Measurements from ENCODE around the gene CPNE4.

The CPNE4 gene

GRCh38 chr3:132001036-132001435 is 33.8 kb downstream of the CPNE4 start:
- no peak for TF ChIP-seq CTCF (IDR thresholded peaks at IDR 0.05; ENCODE audit: borderline replicate concordance, control extremely low read depth, extremely low read depth, insufficient read depth, missing control alignments)
- no peak for DNase-seq (ENCODE audit: low spot score)
- in situ Hi-C loops (cut with MboI; ENCODE audit: low sequenced_read_pairs, unreplicated experiment) = loop anchor here (25.0 kb wide), 1 partner anchor 964 kb away; the partner anchor contains the start of genes ASTE1 and NEK11

- DNase-seq (ENCODE audit: low spot score) = no peak
- no peak for TF ChIP-seq CTCF (IDR thresholded peaks at IDR 0.05; ENCODE audit: borderline replicate concordance, control extremely low read depth, extremely low read depth, insufficient read depth, missing control alignments)
- in situ Hi-C loops (cut with MboI; ENCODE audit: low sequenced_read_pairs, unreplicated experiment) = no loop called here
Measured at GRCh38 chr3:131998027-131998426, 36.8 kb downstream of the CPNE4 start.

GRCh38 chr3:131995891-131996290 is 38.9 kb downstream of the CPNE4 start:
- no peak for TF ChIP-seq CTCF (IDR thresholded peaks at IDR 0.05; ENCODE audit: borderline replicate concordance, control extremely low read depth, extremely low read depth, insufficient read depth, missing control alignments)
- in situ Hi-C loops (cut with MboI; ENCODE audit: low sequenced_read_pairs, unreplicated experiment) = no loop called here
- no peak for DNase-seq (ENCODE audit: low spot score)

GRCh38 chr3:131989318-131989717 is 45.5 kb downstream of the CPNE4 start:
- DNase-seq (ENCODE audit: low spot score) = no peak
- in situ Hi-C loops (cut with MboI; ENCODE audit: low sequenced_read_pairs, unreplicated experiment) = no loop called here
- TF ChIP-seq CTCF (IDR thresholded peaks at IDR 0.05; ENCODE audit: borderline replicate concordance, control extremely low read depth, extremely low read depth, insufficient read depth, missing control alignments) = no peak

GRCh38 chr3:131988209-131988608 is 46.6 kb downstream of the CPNE4 start:
- no peak for DNase-seq (ENCODE audit: low spot score)
- no peak for TF ChIP-seq CTCF (IDR thresholded peaks at IDR 0.05; ENCODE audit: borderline replicate concordance, control extremely low read depth, extremely low read depth, insufficient read depth, missing control alignments)
- in situ Hi-C loops (cut with MboI; ENCODE audit: low sequenced_read_pairs, unreplicated experiment) = no loop called here

GRCh38 chr3:131983689-131984088 is 51.1 kb downstream of the CPNE4 start:
- TF ChIP-seq CTCF (IDR thresholded peaks at IDR 0.05; ENCODE audit: borderline replicate concordance, control extremely low read depth, extremely low read depth, insufficient read depth, missing control alignments) = no peak
- in situ Hi-C loops (cut with MboI; ENCODE audit: low sequenced_read_pairs, unreplicated experiment) = no loop called here
- no peak for DNase-seq (ENCODE audit: low spot score)

- in situ Hi-C loops (cut with MboI; ENCODE audit: low sequenced_read_pairs, unreplicated experiment) = no loop called here
- no peak for DNase-seq (ENCODE audit: low spot score)
Measured at GRCh38 chr3:131981323-131981722, 53.5 kb downstream of the CPNE4 start.

More at GRCh38 chr3:131981323-131981722, 53.5 kb downstream of the CPNE4 start:
- no peak for TF ChIP-seq CTCF (IDR thresholded peaks at IDR 0.05; ENCODE audit: borderline replicate concordance, control extremely low read depth, extremely low read depth, insufficient read depth, missing control alignments)

All from GM13976 (cell line).